ENCODE data around the gene IQGAP1.

DNA sequence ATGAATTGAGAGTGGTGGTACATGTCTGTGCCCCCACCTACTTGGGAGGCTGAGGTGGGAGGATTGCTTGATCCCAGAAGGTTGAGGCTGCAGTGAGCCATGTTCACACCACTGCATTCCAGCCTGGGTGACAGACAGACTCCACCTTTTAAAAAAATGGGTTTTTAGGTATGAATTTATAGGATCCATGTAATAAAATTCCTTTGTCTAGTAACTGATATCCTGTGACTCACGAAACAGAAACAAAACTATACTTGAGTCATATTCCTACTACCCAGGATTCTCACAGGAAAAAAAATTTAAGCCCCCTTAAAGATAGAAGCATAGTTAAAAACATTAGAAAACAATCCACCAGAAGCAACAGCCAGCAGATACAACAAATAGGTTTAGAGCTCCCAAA lies 131.6 kb downstream of the IQGAP1 start:
- TF ChIP-seq, protein P1, sequence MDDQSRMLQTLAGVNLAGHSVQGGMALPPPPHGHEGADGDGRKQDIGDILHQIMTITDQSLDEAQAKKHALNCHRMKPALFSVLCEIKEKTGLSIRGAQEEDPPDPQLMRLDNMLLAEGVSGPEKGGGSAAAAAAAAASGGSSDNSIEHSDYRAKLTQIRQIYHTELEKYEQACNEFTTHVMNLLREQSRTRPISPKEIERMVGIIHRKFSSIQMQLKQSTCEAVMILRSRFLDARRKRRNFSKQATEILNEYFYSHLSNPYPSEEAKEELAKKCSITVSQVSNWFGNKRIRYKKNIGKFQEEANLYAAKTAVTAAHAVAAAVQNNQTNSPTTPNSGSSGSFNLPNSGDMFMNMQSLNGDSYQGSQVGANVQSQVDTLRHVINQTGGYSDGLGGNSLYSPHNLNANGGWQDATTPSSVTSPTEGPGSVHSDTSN (IDR thresholded peaks at IDR 0.05), result no peak
- TF ChIP-seq, protein P2, sequence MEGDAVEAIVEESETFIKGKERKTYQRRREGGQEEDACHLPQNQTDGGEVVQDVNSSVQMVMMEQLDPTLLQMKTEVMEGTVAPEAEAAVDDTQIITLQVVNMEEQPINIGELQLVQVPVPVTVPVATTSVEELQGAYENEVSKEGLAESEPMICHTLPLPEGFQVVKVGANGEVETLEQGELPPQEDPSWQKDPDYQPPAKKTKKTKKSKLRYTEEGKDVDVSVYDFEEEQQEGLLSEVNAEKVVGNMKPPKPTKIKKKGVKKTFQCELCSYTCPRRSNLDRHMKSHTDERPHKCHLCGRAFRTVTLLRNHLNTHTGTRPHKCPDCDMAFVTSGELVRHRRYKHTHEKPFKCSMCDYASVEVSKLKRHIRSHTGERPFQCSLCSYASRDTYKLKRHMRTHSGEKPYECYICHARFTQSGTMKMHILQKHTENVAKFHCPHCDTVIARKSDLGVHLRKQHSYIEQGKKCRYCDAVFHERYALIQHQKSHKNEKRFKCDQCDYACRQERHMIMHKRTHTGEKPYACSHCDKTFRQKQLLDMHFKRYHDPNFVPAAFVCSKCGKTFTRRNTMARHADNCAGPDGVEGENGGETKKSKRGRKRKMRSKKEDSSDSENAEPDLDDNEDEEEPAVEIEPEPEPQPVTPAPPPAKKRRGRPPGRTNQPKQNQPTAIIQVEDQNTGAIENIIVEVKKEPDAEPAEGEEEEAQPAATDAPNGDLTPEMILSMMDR (IDR thresholded peaks at IDR 0.05), result no peak
- no peak for TF ChIP-seq POLR2AphosphoS2 (conservative IDR thresholded peaks at IDR 0.05; ENCODE audit: low read length)
- no peak for TF ChIP-seq HDAC2 (IDR thresholded peaks at IDR 0.05)
- no peak for TF ChIP-seq SREBF2 (IDR thresholded peaks at IDR 0.05)
- TF ChIP-seq BHLHE40 (IDR thresholded peaks at IDR 0.05; ENCODE audit: low read depth, low read length), result no peak

All from A549 (cell line).